RWPE2 (cell line): ENCODE measurements around the gene PPP1R15B.

Experiments used
- ATAC-seq: fragments of 200-7000 bp; cut with Tn5 transposase; 3 replicates; pipeline ENCODE4 v1.9.1; 2021; ENCODE audit warnings: low read depth
- DNase-seq: peaks from one replicate; pipeline ENCODE4 v3.0.0-alpha.2; 2020; ENCODE audit warnings: low spot score
- H3K27ac ChIP-seq: fragments of 450-650 bp; 2 replicates; pipeline ENCODE4 v1.5.1; 2017; ENCODE audit warnings: mild to moderate bottlenecking; ENCODE audit not compliant: poor library complexity, severe bottlenecking
- H3K27me3 ChIP-seq: fragments of 250-450 bp; sonication (Bioruptor Pico); 2 replicates; pipeline ENCODE4 v1.5.1; 2021; ENCODE audit warnings: mild to moderate bottlenecking, moderate library complexity; ENCODE audit not compliant: insufficient read depth, poor library complexity, severe bottlenecking
- H3K36me3 ChIP-seq: fragments of 250-450 bp; sonication (Bioruptor Pico); 2 replicates; pipeline ENCODE4 v1.5.1; 2020; ENCODE audit warnings: low read depth, mild to moderate bottlenecking, moderate library complexity
- H3K4me1 ChIP-seq: fragments of 250-450 bp; sonication (Bioruptor Pico); 2 replicates; pipeline ENCODE4 v1.5.1; 2021; ENCODE audit warnings: mild to moderate bottlenecking, moderate library complexity; ENCODE audit not compliant: insufficient read depth, poor library complexity, severe bottlenecking
- H3K4me3 ChIP-seq: fragments of 250-450 bp; sonication (Bioruptor Pico); 2 replicates; pipeline ENCODE4 v1.5.1; 2021; ENCODE audit warnings: mild to moderate bottlenecking, moderate library complexity; ENCODE audit not compliant: severe bottlenecking
- H3K9me3 ChIP-seq: fragments of 250-450 bp; sonication (Bioruptor Pico); 2 replicates; pipeline ENCODE4 v1.5.1; 2021; ENCODE audit warnings: mild to moderate bottlenecking, moderate library complexity; ENCODE audit not compliant: severe bottlenecking
- TF ChIP-seq, protein P1 (sequence below): fragments of 450-650 bp; IDR thresholded peaks from one replicate; pipeline ENCODE4 v1.5.1; 2017; ENCODE audit warnings: mild to moderate bottlenecking, moderate library complexity; ENCODE audit not compliant: poor library complexity, severe bottlenecking

Gene PPP1R15B

DNA sequence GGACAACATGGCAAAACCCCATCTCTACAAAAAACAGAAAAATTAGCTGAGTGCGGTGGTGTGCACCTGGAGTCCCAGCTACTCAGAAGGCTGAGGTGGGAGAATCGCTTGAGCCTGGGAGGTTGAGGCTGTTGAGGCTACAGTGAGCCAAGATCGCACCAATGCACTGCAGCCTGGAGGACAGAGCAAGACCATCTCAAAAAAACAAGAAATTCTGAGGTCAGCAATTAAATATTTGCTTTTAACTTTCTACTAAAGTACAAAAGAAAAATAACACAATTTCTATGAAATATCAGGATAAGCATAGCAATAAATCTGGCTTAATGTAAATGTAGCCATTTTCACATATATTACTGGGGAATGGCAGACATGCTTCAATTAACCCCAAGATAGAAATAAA, 9.9 kb downstream of the PPP1R15B start:
- H3K36me3 ChIP-seq, result peaks cover 80% of the 10 kb centered on the region
- H3K27me3 ChIP-seq, result no peaks in the 10 kb centered on the region

DNA sequence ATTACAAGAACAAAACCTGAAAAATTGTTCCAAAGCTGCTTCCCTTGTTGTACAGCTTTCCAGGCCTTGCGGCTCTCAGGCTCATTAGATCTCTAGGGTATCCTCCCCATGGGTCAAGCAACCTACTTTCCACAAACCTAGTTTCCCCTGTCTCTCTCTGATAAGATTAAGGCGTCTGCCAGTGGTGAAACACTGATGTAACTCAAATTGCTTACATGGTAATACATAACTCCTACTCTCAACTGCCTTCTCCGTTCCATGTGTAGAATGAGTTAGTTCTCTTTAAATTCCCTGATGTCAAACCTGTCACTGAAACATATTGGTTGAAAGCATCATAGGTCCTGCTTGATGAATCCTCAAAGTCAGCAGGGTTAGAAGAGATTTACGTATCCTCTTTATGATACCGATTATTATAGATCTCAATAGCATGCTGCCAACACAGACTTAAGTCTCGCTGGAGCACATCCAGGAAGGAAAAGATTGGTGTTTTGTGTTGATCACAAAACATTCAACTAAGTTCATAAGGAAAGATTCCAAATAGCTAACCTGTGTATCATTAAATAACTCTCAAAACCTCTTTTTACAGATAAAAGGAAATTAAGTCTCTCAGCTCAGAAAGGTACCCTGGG, 10.6 kb downstream of the PPP1R15B start:
- DNase-seq (no peak), ATAC-seq (no peak)
- no peaks in the 10 kb centered on the region for H3K27me3 ChIP-seq
- no peak overlapping the region for H3K27ac ChIP-seq
- H3K36me3 ChIP-seq, result peaks cover 73% of the 10 kb centered on the region
- H3K4me1 ChIP-seq, result peaks cover 12% of the 10 kb centered on the region
- TF ChIP-seq, protein P1, sequence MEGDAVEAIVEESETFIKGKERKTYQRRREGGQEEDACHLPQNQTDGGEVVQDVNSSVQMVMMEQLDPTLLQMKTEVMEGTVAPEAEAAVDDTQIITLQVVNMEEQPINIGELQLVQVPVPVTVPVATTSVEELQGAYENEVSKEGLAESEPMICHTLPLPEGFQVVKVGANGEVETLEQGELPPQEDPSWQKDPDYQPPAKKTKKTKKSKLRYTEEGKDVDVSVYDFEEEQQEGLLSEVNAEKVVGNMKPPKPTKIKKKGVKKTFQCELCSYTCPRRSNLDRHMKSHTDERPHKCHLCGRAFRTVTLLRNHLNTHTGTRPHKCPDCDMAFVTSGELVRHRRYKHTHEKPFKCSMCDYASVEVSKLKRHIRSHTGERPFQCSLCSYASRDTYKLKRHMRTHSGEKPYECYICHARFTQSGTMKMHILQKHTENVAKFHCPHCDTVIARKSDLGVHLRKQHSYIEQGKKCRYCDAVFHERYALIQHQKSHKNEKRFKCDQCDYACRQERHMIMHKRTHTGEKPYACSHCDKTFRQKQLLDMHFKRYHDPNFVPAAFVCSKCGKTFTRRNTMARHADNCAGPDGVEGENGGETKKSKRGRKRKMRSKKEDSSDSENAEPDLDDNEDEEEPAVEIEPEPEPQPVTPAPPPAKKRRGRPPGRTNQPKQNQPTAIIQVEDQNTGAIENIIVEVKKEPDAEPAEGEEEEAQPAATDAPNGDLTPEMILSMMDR, result no peak
- no peaks in the 10 kb centered on the region for H3K9me3 ChIP-seq
- no peak overlapping the region for H3K4me3 ChIP-seq

More for the DNA sequence above, 9.9 kb downstream of the PPP1R15B start:
- H3K4me1 ChIP-seq, result peaks cover 17% of the 10 kb centered on the region
- ATAC-seq (no peak), DNase-seq (no peak)
- H3K4me3 ChIP-seq, result no peak overlapping the region
- TF ChIP-seq, protein P1, result no peak
- no peaks in the 10 kb centered on the region for H3K9me3 ChIP-seq
- H3K27ac ChIP-seq, result no peak overlapping the region

DNA sequence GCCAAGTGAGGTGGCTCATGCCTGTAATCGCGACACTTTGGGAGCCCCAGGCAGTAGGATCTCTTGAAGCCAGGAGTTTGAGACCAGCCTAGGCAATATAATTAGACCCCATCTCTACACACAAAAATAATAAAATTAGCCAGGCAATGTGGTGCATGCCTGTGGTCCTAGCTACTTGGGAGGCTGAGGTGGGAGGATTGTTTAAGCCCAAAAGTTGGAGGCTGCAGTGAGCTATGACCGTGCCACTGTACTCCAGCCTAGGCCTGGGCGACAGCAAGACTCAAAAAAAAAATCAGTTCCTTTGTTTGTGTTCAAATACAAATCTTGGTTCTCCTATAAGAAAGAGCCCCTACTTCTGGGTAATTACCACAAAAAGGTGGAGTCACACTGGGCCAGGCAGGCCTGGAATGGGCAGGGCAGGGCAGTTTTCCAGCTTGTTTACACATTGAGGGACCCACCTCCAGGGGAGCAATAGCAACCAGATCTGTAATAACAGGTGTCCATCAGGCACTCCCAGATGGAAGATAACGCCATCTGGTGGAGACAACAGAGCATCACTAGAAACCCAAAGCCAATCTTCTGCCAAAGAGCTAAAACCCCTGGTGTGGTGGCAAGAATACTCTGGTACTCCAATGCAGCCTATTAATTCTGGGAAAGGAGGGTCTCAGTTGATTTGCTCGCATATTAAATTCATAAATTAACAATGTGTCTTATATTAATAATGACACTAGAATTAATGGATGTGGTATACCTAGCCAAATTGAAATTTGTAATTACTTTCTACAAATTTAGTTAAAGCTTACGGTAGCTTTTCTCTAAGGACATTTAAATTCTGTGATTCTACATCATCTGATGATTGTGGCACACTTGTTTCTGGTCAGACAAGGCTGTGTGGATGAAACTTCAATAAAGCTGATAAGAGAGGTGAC, 13.2 kb downstream of the PPP1R15B start:
- Histone ChIP-seq H3K27ac (no peak overlapping the region), H3K4me1 (no peaks in the 10 kb centered on the region), H3K4me3 (no peak overlapping the region), H3K36me3 (peaks cover 53% of the 10 kb centered on the region), H3K9me3 (peaks cover 2% of the 10 kb centered on the region), H3K27me3 (no peaks in the 10 kb centered on the region)
- peak; percentile 73 for DNase-seq
- TF ChIP-seq, protein P1, result peak; percentile 88
- ATAC-seq, result peak; percentile 99

DNA sequence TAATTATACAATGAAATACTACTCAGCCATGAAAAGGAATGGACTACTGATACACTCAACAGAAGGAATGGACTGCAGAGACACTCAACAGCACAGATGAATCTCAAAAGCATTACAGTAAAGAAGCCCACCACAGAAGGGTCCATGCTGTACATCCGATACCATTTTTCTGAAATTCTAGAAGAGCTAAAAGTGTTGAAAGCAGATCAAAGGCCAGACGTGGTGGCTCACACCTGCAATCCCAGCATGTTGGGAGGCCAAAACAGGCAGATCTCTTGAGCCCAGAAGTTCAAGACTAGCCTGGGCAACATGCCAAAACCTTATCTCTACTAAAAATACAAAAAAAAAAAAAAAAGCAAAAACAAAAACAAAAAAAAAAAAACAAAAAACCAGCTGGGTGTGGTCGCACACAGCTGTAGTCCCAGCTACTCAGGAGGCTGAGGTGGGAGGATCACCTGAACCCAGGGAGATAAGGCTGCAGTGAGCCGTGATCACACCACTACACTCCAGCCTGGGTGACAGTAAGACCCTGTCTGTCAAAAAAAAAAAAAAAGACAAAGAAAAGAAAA, 15.5 kb downstream of the PPP1R15B start:
- H3K9me3 ChIP-seq, result peaks cover 2% of the 10 kb centered on the region
- DNase-seq, result no peak
- no peaks in the 10 kb centered on the region for H3K27me3 ChIP-seq
- peaks cover 30% of the 10 kb centered on the region for H3K36me3 ChIP-seq
- no peak for ATAC-seq
- H3K27ac ChIP-seq, result no peak overlapping the region
- no peaks in the 10 kb centered on the region for H3K4me1 ChIP-seq
- H3K4me3 ChIP-seq, result no peak overlapping the region
- TF ChIP-seq, protein P1, result no peak
